Keratinocyte (primary cell): ENCODE results near the gene CACUL1.

ENCODE experiments used
- CTCF ChIP-seq, 3 experiments: IDR thresholded peaks in 1 of 3; conservative IDR thresholded peaks in 1 of 3; optimal IDR thresholded peaks in 1 of 3; 2 replicates in 2 of 3; 3 replicates in 1 of 3; pipeline versions ENCODE3 to v1.5.1; 2011; ENCODE audit warnings: low read length in 3 of 3, mild to moderate bottlenecking in 3 of 3, moderate library complexity in 2 of 3, control low read depth in 1 of 3, inconsistent platforms in 1 of 3; ENCODE audit not compliant: insufficient read depth in 2 of 3; ENCODE audit errors: extremely low read depth in 1 of 3
- EZH2 ChIP-seq: IDR thresholded peaks from one replicate; pipeline ENCODE4 v1.6.1; 2012; ENCODE audit warnings: inconsistent platforms, mild to moderate bottlenecking, low read length, moderate library complexity

- TF ChIP-seq CTCF (optimal IDR thresholded peaks at IDR 0.05 in 1 of 3, IDR thresholded peaks at IDR 0.05 in 1 of 3, conservative IDR thresholded peaks at IDR 0.05 in 1 of 3; ENCODE audit: extremely low read depth in 1 of 3, insufficient read depth in 2 of 3, low read length in 3 of 3), result peak in 1 of 3 experiments; percentile 17
- no peak for TF ChIP-seq EZH2
Observed at GRCh38 chr10:118734475-118734874, 20.3 kb downstream of the CACUL1 start.
